NCI-H748 treated with DMSO at 0.1 percent for 48 hours (cell line): ENCODE data around the gene TVP23A.

Experiments
- DNase-seq: peaks from one replicate; lab custom pipeline; 2025; lab: John Stamatoyannopoulos, UW

Gene TVP23A

DNA sequence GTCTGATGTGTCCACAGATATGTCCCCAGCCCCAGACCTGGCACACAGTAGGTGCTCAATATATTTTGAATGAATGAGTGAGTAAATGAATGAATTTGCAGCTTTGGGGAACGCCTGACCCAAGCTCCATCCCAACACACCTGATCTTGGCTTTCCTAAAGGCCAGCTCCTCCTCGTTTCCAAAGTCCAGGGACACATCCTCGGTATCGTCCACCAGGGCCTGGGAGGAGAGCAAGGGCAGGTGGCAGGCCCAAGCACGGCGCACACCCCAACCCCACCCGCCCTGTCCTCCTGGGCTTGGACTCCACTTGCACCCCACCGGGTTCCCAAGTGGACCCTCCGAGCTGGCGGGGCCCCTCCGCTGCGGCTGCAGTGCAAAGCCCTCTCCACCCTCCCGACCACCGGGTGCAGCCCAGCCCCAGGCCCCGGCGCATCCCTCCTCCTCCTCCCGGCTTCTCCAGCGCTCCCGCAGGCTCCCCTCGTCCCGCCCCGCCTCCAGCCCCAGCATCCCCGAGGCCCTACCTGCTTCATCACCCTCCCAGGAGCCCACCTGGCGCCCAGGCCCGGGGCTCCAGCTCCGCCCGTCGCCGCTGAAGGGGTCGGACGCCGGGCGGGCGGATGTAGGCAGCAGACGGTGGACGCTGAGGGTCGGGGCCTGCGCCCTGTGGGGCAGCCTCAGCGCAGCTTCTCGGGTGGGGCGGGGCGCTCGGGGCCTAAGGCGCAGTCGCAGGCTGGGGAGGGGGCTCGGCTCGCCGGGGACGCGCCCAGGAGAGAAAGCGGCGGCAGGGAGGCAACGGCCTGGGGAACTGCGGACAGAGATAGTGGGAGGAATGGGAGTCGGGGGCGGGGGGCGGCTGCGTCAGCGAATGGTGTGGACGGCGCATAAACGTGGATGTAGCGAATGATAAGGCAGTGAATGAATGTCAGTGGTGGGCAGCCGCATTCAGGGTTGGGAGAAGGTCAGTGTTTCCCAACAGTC is at the start of gene TVP23A:
TVP23A (minus strand) TSS at position 832 of the 979 bp plus-strand sequence; CDS start at position 531, 301 bp downstream.
- no peak for DNase-seq

DNA sequence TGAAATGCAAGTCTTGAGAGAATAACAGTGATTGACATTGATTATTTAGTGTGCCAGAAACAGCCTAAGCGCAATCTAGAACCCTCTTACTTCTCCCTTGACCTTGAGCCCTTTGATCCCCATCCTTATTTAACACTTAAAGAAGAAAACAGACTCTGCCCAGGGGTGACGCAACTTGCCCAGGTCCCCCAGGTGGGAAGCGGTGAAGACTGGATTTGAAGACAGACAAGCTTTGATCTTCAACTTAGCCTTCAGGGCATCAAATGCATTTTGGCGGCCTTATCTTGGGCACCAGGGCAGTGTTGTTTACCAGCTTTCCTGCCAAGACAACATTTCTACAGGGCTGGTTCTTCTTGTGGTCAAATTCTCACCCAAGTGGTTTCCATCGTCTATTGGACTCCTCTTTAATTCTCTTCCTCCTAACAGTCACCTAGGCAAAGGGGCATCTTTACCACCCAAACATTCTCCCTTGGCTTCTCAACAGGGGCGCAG is 49.6 kb upstream of the TVP23A start:
- DNase-seq: no peak

DNA sequence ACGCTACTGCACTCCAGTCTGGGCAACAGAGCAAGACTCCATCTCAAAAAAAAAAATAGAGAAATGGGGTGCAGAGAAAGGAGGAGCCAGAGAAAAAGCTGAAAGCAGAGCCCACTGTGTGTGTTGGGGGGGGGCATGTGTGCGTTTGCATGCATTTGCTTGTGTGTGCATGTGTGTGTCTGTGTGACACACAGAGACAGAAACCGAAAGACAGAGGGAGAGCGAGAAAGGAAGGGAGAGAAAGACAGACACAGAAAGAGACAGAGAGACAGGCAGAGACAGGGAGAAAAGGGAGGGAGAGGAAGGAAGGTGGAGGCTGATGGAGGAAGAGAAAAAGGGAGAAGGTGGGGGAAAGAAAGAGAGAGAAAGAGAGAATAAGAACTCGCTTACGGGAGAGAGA is 48.6 kb upstream of the TVP23A start:
- no peak for DNase-seq

DNA sequence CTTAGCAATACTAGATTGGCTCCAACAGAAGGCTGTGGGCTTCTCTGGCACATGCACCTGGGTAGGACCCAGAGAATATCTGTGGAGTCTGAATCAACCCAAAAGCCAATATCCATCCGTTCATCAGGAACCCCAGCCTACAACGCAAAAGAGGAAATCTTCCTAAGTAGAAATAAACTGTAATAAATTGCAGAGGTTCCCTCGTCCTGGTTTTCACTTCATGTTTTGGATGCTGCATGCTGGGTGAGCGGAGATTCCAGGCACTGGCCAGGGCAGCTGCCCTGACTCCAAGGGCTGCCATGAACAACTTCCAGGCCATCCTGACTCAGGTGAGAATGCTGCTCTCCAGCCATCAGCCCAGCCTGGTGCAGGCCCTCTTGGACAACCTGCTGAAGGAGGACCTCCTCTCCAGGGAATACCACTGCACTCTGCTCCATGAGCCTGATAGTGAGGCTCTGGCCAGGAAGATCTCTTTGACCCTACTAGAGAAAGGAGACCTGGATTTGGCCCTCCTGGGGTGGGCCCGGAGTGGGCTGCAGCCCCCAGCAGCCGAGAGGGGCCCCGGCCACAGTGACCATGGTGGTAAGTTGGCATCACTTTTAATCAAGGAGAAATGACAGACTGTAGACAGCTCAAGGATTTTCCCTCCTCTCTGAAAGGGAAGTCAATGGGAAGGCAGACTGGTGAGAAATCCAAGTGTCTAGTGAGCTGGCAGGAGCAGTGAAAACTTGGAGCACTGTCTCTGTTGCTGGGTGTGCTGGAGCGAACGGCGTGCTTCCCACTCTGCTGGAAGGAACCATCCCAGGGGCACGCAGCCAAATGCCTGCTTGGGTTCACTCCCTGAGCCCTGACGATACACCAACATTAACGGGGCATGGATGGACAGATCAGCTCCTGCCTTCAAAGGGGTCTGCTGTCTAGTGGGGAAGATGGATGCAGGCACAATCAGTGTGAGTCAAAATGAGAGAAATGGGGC is 47.7 kb upstream of the TVP23A start:
- no peak for DNase-seq

DNA sequence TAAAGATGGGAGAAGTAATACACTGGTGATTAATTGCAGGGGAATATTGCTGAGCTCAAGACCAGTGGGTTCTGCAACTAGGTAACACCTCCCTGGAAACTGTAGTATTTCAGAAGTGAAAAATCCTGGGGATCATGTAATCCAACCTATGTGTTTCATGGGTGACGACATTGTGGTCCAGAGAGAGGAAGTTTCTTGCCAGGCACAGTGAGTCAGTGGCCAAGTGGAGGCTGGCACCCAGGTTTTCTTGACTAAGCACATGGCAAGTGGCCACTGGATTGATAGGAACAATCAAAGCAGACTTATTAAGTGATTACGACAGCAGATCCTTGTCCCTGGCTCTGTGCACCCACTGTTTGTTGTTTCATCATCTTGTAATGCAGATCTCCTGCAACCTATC is 43.8 kb upstream of the TVP23A start:
- no peak for DNase-seq

DNA sequence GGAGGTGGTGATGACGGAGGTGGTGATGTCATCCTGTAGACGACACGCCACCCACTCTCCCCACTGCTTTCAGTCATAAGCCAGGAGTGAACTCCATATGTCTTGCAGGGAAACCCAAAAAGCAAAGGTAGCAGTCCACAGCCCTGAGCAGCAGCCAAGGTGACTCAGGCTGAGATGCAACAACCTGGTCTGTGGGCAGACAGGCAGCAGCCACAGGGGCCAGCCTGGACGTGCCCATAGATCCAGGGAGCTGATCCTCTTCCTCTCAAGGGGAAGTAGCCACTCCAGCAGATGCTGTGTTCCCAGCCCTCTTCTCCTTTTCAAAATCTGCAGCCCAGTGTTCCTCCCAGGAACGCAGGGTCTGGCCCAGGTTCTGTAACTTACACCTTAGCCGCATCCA is 41.1 kb upstream of the TVP23A start:
- DNase-seq: no peak

DNA sequence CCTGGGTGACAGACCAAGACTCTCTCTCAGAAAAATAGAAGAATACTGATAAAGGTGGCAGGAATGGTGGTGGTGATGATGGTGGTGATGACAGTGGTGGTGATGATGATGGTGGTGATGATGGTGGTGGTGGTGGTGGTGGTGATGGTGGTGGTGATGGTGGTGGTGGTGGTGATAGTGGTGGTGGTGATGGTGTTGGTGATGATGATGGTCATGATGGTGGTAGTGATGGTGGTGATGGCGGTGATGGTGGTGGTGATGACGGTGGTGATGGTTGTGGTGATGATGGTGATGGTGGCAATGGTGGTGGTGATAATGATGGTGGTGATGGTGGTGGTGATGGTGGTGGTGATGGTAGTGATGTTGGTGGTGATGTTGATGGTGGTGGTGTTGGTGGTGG is 40.4 kb upstream of the TVP23A start:
- no peak for DNase-seq

DNA sequence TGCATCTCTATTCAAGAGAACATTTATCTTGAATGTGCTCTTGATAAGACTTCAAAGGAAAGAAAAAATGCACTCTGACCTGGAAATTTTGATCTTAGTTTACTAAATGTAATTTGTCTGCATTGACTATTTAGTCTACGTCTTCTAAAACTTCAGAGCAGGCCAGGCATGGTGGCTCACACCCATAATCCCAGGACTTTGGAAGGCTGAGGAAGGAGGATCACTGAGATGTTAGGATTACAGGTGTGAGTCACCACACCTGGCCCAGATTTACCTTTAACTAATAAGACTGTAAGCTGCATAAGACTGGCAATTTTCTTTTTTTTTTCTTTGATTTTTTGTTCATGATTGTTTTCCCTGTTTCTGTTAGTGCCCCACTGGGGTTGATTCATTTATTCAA is 39.6 kb upstream of the TVP23A start:
- DNase-seq: no peak

DNA sequence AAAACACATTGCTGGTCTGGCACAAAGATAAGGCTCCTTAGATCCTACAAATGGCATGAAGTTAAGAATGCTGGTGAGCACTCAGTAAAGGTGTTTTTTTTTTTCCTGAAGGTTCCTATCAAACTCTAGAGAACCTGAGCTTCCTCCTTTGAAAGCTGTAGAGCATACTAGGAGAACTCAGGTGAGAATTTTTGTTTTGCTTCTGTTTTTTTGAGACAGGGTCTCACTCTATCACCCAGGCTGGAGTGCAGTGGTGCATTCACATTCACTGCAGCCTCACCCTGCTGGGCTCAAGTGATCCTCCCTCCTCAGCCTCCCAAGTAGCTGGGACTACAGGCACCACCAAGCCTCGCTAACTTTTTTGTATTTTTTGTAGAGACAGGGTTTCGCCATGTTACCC is 37.4 kb upstream of the TVP23A start:
- no peak for DNase-seq

DNA sequence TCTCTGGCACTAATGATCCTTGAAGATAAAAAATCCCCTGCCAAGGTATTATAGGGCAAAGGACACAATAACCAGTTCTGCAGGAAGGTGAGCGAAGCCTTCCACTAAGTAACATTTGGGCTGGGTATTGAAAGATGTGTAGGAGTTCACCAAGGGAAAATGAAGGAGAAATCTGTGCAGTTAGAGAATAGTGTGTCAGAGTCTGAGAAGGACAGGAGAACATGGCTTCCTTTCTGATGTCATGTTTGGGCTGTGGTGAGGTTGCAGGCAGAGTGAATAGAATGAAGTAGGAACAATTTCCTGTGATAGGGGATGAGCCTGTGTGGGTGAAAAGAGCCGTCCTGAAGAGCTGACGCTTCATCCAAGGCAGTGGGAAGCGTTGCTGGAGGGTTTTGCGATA is 34.4 kb upstream of the TVP23A start:
- no peak for DNase-seq

DNA sequence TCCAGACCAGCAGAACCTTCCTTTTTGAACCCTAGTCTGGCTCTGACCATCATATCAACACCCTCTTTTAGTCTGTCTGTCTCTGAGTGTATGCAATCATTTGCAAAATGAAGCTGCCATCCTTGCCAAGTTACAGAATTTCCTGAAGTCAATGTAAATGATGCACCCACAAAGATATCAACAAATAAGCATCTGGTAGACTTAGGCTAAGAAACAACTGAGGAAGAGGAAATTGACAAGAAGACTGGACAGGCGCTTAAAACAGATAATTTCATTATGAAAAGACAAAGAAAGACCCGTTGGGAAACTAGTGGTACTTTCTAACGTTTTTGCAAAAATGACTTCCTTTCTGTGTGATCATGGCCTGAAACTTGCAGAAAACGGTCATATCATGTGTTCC is 33.7 kb upstream of the TVP23A start:
- DNase-seq: no peak

DNA sequence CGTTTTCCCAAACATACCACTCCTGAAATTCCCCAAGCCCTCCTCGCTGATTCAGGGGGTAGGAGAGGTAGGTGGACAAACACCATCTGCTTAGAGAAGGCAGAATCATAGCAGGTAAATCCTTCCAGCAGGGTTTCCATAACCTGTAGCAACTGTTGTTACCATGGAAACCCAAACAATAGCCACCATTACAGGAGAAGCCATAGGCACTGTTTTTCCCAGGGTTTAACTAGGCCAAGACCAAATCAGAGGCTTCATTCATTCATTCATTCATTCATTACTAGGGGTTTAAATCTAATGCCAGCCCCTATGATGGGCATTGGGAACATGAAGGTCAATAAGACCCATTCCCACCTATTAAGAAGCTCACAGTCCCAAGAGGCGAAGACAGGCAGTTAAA is 32.9 kb upstream of the TVP23A start:
- DNase-seq: no peak

DNA sequence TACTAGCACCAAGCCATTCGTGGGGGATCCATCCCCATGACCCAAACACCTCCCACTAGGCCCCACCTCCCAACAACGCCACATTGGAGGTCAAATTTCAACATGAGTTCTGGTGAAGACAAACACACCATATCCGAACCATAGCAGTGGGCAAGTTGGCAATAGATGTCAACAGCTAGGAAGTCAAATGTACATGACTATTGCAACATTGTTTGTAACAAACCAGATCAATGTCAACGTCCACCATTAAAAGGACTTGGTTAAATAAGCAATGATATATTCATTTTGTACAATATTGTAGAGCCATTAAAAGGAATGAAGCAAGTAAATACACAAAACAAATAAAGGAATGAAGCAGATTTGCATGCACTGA is 31.9 kb upstream of the TVP23A start:
- no peak for DNase-seq

DNA sequence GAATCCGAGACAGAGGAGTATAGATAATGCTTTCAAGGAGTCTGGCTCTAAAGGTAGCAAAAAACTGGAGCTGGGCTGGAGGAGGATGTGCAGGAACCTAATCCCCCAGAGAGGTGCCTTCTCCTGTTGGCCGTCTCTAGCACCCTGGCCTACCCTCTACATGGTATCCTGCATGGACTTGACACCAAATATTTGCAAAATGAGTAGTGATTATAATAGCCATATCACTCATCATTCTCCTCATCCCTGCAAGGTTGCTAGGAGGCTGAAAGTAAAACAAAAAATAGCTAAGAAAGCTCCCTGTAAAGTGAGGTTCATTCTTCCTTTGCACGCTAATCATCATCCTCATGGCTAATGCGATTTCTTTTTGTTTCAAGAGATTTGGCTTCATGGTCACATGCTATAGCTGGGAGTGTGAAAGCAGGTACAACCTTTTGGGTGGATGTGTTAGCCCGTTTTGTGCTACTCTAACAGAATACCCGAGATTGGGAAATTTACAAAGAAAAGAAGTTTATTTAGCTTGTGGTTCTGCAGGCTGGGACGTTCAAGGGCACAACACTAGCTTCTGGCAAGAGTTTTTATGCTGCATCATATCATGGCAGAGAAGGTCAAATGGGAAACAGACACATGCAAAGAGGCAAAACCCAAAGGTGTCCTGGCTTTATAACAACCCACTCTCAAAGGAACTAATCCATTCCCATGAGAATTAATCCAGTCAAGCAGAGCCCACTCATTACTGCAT is 31.3 kb upstream of the TVP23A start:
- no peak for DNase-seq

DNA sequence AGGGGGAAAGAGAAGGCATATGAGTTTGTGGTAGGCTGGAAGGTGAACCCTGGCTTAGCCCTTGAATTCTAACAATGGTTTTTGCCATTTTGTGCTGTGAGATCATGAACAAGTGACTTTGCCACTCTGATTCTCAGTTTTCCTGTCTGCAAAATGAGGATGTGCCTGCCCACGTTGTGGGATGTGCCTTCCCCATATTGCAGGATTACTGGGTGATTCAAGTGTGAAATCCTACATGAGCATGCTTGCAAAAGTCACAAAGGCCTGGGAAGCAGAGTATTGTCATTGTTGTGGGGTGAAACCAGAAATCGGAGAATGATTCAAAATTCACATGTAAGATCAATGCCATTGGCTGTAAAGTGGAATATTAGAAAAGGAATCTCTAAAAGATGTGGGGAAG is 28.6 kb upstream of the TVP23A start:
- no peak for DNase-seq

DNA sequence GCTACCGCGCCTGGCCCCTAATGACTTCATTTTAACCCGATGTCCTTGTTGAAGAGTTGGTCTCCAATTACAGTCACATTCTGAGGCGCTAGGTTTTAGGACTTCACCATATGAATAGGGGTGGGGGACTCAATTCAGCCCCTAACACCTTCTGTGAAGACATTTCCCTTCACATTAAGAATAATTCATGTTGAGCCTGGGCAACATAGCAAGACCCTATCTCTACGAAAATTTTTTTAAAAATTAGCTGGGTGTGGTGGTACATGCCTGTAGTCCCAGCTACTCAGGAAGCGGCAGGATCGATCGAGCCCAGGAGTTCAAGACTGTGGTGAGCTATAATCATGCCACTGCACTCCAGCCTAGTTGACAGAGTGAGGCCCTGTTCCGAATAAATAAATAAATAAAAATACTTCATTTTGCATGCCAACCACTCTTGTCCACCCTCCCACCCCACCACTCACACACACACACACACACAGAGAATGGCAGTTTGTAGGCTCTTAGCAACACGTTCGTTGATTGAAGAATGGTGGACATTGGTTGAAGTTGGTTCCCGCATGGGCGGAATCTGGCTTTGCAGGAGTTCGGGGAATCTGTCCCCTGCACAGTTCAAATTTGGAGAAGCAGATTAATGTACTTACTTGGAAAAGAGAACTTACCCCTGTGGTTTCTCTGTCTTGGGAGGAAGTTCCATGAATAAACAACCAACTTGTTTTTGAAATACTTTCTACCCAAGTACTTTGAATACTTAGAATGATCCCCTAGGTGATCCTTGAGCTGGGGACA is 27.8 kb upstream of the TVP23A start:
- DNase-seq: no peak

DNA sequence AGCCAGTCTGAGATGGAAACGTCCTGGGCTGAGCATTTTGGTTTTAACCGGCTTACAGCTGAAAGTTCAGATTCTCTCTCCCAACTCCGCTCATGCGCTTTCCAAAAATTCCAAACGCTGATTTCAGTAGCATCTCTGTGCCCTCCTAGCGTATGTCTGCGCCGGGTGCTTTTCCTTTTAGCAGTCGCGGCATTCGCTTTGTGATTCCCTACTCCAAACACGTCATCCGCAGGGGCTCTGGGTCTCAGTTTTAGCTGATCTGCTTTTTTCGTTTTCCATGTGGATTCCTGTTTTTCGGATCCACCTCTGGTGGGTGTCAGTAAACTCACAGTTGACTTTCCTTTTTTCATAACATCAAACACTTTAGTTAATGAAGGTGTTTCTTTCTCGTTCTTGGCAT is 22.1 kb upstream of the TVP23A start:
- no peak for DNase-seq

DNA sequence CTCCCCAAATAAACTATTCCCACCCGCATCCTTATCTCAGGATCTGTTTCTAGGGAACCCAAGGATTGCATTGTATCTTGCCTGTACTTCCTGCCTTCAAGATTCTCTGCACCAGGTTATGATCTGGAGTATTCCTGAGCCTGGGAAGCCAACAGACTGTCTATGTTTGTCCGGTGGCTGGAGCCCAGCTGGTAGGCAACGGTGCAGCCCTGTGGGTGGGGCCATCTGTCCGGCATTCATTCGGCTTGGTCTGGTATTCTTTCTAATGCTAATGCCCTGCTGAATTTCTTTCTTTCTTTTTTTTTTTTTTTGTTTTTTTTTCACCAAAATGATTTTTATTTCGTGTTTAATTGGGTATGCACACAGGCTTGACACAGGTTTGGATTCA is 20.7 kb upstream of the TVP23A start:
- no peak for DNase-seq

DNA sequence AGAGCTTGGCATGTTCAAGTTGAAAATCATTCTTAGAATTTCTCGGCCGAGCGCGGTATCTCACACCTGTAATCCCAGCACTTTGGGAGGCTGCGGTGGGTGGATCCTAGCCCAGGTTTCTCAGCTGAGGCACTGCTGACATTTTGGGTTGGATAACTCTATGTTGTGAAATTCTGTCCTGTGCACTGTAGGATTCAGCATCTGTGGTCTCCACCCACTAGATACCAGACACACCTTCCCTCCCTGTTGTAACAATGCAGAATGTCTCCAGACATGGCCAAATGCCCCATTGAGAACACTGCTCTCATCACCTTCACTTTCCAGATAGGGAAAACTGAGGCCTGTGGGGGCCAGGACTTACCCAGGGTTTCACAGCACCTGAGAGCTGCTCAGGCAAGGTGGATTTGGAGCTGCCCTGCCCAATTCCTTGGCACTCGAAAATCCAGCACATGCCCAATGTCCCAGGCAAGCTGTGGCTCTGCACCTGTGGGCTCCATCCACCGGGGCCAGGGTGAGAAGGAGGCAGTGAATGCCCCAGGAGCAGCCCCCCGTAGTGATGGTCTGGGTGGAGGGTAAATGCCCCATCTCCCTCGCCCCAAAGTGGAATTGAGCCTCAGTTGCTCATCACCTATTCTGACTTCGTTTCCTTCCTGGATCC is 20.2 kb upstream of the TVP23A start:
- no peak for DNase-seq

DNA sequence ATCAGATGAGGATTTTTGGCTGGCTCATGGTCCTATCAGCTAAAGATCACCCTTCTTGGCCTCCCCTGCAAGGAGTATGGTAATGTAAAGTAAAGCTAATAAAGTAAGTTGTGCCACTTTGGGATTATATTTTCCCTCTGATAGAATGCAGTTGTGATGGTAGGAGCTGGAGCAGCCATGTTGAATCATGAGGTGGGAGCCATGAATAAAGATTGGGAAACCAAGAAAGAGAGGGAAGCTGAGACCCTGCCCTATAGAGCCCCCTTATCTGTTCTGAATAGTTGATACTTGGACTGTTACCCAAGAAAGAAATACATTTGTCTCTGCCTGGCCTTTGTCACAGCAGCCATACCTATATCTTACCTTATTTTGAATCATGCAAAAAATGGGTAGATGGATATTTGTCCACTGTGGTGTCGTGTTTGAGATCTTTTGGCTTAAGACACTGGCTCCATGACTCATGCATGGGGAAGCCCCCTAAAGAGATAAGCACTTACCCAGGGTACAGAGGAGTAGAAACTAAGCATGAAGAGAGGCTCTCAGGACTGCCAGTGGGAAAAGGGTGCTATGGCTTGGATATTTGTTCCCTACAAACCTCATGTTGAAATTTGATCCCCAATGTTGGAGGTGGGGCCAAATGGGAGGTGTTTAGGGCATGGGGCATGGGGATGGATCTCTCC is 17.7 kb upstream of the TVP23A start:
- no peak for DNase-seq
